Type B pancreatic cell (in vitro differentiated cells): Measurements from ENCODE around the gene GALNT11. TPM values are rescaled to one million over a fixed set of nuclear protein-coding genes. Genes with fewer than 3 reads are reported as not detected.

Experiments used
- DNase-seq: peaks from one replicate; pipeline ENCODE4 v3.0.0; 2021; ENCODE audit warnings: mixed read lengths; ENCODE audit not compliant: unreplicated experiment; ENCODE audit errors: extremely low spot score
- H3K27ac Mint-ChIP-seq: 2 replicates; pipeline ENCODE4 v1.8.0; 2021; ENCODE audit warnings: mild to moderate bottlenecking, mixed read lengths
- H3K27me3 Mint-ChIP-seq: 2 replicates; pipeline ENCODE4 v1.8.0; 2021; ENCODE audit warnings: mixed read lengths
- H3K36me3 Mint-ChIP-seq: 2 replicates; pipeline ENCODE4 v1.8.0; 2021; ENCODE audit warnings: mixed read lengths
- H3K4me1 Mint-ChIP-seq: one replicate; pipeline ENCODE4 v1.8.0; 2021; ENCODE audit warnings: mixed read lengths; ENCODE audit not compliant: unreplicated experiment
- H3K4me3 Mint-ChIP-seq: 2 replicates; pipeline ENCODE4 v1.8.0; 2021; ENCODE audit warnings: mild to moderate bottlenecking, mixed read lengths
- H3K9me3 Mint-ChIP-seq: 2 replicates; pipeline ENCODE4 v1.8.0; 2021; ENCODE audit warnings: mixed read lengths
- CTCF ChIP-seq: fragments of 200-600 bp; sonication (generic); conservative IDR thresholded peaks from 2 replicates; pipeline ENCODE4 v1.5.0; 2021; ENCODE audit warnings: antibody characterized with exemption, mild to moderate bottlenecking
- total RNA-seq: library from RNA; stranded (reverse); gene quantifications from 2 replicates; pipeline ENCODE4 v1.2.1, GENCODE V29; 2021; ENCODE audit warnings: low replicate concordance

The GALNT11 gene
- total RNA-seq, 1 donor from 2014 or later = 28.8 TPM

DNA sequence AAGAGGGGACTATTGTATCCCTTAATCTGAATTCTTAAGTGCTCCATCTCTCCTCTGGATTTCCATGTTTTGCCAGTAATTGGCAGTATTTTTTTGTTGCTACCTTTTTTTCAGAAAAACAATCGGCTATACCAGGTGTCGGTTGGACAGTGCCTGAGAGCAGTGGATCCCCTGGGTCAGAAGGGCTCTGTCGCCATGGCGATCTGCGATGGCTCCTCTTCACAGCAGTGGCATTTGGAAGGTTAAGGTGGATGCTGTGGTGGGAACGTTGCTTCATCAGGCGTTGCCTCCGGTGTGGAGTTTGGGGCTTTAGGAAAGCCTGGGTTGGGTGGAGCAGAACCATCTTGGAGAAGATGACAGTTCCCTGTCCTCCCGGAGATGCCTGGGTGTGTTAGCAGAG is 96.0 kb downstream of the GALNT11 start:
- H3K36me3 Mint-ChIP-seq = peaks cover 65% of the 10 kb centered on the region

DNA sequence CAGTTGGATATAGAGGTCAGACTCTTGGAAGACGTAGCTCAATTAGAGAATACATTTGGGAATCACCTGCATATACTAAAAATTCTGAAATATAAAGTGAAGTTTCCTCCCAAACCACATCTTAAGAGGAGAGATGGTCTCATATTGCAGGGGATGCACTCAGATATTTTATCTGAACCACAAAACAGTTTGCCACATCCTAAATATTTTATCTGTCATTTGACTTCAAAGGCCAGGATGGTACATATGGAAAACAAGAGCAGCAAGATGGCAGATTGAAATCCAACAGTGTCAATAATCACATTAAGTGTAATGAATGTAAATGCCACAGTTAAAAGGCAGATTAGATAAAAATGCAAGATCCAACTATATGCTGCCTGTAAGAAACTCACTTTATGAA is 97.1 kb downstream of the GALNT11 start:
- TF ChIP-seq CTCF = no peak
- Mint-ChIP-seq H3K36me3 (peaks cover 74% of the 10 kb centered on the region), H3K27ac (peak overlapping the region; percentile 1), H3K4me3 (no peak overlapping the region), H3K9me3 (peaks cover 7% of the 10 kb centered on the region), H3K4me1 (no peaks in the 10 kb centered on the region), H3K27me3 (no peaks in the 10 kb centered on the region)
- DNase-seq = no peak

More for the DNA sequence above, 96.0 kb downstream of the GALNT11 start:
- Mint-ChIP-seq H3K27ac (no peak overlapping the region), H3K27me3 (no peaks in the 10 kb centered on the region), H3K4me1 (no peaks in the 10 kb centered on the region), H3K4me3 (no peak overlapping the region), H3K9me3 (peaks cover 5% of the 10 kb centered on the region)
- no peak for TF ChIP-seq CTCF
- DNase-seq = no peak

DNA sequence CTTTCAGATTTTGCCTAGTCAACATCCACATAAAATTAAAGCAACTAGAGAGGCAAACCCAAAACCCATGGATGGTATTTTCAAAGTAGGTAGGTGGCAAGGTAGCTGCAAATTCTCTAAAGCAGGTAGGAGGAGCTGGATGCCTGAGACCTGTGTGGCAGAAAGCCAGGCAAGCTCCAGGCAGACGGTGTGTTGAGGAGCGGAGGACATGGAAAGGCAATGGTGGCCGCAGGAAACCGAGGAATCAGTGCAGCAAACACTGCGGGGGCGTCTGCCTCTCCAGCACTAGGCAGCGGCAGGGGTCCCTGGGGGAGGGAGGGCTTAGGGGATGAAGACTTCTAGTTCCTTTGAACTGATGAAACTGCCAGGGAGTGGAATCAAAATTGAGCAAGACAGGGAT is 101.3 kb downstream of the GALNT11 start:
- peaks cover 10% of the 10 kb centered on the region for H3K9me3 Mint-ChIP-seq
- H3K4me1 Mint-ChIP-seq = no peaks in the 10 kb centered on the region
- no peak overlapping the region for H3K4me3 Mint-ChIP-seq
- peaks cover 58% of the 10 kb centered on the region for H3K36me3 Mint-ChIP-seq
- DNase-seq = no peak
- H3K27me3 Mint-ChIP-seq = no peaks in the 10 kb centered on the region
- H3K27ac Mint-ChIP-seq = no peak overlapping the region
- TF ChIP-seq CTCF = no peak

DNA sequence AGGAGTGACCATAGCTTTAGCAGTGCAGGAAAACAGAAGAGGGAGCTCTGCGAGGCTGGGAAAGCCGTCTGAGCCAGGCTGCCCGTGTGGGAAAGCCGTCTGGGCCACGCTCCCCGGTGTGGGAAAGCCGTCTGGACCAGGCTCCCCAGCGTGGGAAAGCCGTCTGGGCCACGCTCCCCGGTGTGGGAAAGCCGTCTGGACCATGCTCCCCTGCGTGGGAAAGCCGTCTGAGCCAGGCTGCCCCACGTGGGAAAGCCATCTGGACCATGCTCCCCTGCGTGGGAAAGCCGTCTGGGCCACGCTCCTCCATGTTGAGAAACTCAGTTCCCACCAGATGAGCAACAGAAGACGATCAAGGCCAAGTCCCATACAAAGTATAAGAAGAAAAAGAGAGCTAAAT is 101.8 kb downstream of the GALNT11 start:
- peaks cover 57% of the 10 kb centered on the region for H3K36me3 Mint-ChIP-seq
- DNase-seq = no peak
- no peaks in the 10 kb centered on the region for H3K4me1 Mint-ChIP-seq
- no peaks in the 10 kb centered on the region for H3K27me3 Mint-ChIP-seq
- no peak overlapping the region for H3K4me3 Mint-ChIP-seq
- no peak for TF ChIP-seq CTCF
- H3K9me3 Mint-ChIP-seq = peaks cover 10% of the 10 kb centered on the region
- no peak overlapping the region for H3K27ac Mint-ChIP-seq

GRCh38 chr7:152128252-152128651 is 102.8 kb downstream of the GALNT11 start:
- H3K4me1 Mint-ChIP-seq = no peaks in the 10 kb centered on the region
- no peak for TF ChIP-seq CTCF
- no peak overlapping the region for H3K4me3 Mint-ChIP-seq
- peaks cover 50% of the 10 kb centered on the region for H3K36me3 Mint-ChIP-seq
- H3K9me3 Mint-ChIP-seq = peaks cover 10% of the 10 kb centered on the region
- no peak overlapping the region for H3K27ac Mint-ChIP-seq
- H3K27me3 Mint-ChIP-seq = no peaks in the 10 kb centered on the region
- no peak for DNase-seq
